T-helper 2 cell treated with Interferon-gamma antibody and Interleukin-4, amounts not matched to agents 100 ng/mL and 5 ng/mL, for 36 hours (primary cell): ENCODE measurements around the gene ECD. TPM values are rescaled to one million over a fixed set of nuclear protein-coding genes. Genes with fewer than 3 reads are reported as not detected.

Source experiments
- intact Hi-C: fragments of 100-400 bp; cut with micrococcal nuclease; formaldehyde crosslinking; loops from one replicate; pipeline ENCODE4 v1.15.1; 2023
- total RNA-seq: library from RNA; stranded (reverse); gene quantifications from 2 replicates; pipeline ENCODE4 v1.2.3, GENCODE V29; 2022

The ECD gene
- 30.2 and 31.7 TPM in 2 replicates for total RNA-seq

DNA sequence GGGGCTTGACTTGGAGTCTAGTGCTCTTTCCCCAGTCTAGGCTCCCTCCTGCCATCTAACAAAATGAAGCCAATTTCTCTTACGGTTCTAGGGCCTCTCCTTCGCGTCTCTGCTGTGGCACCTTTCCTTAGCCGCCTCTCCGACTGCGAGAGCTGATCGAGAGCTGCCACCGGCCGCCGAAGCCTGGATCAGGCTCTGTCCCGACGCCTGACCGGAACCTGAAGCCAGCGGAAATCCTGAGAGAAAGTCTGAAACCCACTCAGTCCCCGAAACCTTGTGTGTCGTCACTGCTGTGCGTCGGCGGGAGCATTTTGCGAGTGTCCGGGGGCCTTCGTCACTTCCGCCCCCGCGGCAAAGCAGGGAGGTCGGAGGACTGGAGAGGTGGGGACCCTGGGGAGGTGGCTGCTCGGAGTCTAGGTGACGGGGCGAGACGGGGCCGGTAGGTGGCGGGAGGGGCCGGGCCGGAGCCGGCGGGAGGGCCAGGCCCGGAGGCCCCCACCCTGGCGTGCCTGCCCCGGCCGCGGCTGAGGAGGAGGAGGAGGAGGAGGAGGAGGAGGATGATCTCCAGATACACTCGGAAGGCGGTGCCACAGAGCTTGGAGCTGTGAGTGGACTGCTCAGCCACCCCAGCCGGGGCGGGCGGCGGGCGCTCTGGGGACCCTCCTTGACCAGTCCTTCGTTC is at the start of gene ECD, which contains the start of gene FAM149B1:
ECD (minus strand) TSS at position 226 of the 682 bp plus-strand sequence. CDS start 4,071 bp downstream, outside the sequence.
FAM149B1 (plus strand) TSS at position 337 of the 682 bp plus-strand sequence; CDS start at position 558, 221 bp downstream.
- intact Hi-C loops: loop anchor here (1.0 kb wide), 3 partner anchors 71 to 84 kb away; partner anchors contain the start of genes DNAJC9 and MRPS16

DNA sequence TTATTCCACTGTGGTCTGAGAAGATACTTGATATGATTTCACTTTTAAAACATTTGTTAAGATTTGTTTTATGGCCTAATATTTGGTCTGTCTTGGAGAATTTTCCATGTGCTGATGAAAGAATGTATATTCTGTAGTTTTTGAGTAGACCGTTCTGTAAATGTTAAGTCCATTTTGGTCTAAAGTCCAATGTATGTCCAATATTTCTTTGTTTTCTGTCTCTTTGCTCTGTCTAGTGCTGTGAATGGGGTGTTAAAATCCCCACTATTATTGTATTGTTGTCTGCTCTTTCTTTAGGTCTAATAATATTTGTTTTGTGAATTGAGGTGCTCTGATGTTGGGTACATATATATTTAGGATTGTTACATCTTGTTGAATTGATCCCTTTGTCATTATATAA is 47.9 kb upstream of the ECD start:
- intact Hi-C loops: no loop called here

DNA sequence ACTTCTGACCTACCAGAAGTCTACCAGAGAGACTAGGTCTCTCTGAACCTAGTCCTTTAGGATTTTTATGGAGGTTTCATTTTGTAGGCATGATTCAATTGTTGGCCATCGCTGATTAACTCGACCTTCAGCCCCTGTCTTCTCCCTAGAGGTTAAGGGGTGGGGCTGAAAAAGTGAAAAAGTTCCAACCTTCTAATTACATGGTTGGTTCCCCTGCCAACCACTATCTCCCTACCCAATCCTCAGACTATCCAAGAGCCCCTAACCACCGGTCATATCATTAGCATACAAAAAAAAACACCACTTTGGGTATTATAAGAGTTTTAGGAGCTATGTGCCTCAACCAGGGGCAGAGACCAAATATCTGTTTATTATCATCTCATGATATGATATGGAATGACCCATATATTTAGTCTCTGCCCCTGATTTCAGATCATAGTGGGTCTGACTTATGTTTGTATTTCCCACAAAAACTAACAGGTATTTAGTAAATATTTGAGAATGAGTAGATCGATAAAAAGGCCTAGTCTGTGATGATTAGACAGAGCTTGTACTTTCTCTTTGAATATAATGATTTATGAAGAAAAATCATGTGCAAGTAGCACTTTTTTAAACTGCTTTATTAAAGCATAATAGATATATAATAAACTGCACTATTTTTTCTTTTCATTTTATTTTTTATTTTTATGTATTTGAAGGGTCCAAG is 43.5 kb upstream of the ECD start:
- intact Hi-C loops: no loop called here

DNA sequence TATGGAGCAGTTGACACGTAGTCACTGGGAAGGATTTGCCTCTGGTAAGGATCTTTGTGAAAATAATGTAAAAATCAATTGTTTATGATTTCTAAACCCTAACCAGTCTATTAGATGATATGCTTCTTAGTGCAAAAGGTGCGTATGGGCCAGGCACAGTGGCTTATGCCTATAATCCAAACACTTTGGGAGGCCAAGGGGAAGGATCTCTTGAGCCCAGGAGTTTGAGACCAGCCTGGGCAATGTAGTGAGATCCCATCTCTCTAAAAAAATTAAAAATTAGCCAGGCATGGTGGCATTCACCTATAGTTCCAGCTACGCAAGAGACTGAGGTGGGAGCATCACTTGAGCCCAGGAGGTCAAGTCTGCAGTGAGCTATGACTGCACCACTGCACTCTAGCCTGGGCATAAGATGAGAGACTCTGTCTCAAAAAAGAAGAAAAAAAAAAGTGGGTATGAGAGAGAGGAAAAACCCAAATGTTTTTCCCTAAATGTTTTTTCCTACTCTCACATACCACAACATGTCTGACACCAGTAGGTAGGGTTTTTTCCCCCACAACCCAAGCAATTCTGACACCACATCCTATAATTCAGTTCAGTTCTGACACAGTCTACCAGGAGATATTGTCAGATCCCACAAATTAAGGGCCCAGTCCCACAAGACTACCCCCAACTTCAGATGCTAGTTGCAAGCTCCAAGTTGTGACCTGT is 42.7 kb upstream of the ECD start:
- intact Hi-C loops: no loop called here

DNA sequence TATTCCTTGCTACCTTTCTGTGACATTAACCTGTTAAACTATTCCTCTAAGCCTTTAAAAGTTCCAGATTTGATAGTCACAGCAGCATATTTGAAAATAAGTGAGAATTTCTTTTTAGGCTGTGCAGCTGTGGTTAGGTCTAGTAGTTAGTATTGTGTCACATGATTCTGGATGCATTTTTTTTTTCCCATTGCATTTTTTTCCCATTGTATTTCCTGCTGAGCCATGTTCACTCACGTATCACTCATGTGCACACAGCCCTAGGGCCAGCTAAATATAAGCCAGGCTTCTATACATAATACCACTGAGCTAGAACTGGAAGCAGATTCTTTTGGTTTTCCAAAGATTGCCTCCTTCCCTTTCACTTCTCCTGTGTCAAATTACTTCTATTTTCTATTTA is 41.9 kb upstream of the ECD start:
- intact Hi-C loops: no loop called here

DNA sequence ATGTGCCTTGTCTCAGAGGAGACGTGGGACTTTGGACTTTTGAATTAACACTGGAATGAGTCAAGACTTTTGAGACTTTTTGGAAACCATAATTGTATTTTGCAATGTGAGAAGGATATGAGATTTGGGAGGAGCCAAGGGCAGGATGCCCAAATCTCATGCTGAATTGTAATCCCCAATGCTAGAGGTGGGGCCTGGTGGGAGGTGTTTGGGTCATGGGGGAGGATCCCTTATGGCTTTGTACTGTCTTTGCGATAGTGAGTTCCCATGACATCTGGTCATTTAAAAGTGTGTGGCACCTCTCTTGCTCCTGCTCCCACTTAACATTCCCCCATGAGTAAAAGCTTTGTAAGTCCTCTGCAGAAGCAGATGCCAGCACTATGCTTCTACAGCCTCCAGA is 40.1 kb upstream of the ECD start:
- intact Hi-C loops: no loop called here

DNA sequence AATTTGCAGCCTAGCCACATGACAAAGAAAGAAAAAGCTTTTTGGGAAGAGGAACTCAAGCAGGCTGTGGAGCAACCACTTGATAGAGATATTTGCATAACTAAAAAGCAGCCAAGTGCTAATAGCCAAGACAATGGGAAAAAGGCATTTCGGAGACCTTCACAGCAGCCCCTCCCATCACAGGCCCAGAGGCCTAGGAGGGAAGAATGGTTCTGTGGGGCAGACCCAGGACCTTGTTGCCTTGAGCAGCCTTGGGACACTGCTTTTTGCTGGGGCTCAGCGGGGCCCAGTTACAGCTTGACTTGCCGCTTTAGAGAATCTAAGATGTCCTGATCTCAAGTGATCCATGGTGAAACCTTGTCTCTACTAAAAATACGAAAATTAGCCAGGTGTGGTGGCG is 38.6 kb upstream of the ECD start:
- intact Hi-C loops: no loop called here

DNA sequence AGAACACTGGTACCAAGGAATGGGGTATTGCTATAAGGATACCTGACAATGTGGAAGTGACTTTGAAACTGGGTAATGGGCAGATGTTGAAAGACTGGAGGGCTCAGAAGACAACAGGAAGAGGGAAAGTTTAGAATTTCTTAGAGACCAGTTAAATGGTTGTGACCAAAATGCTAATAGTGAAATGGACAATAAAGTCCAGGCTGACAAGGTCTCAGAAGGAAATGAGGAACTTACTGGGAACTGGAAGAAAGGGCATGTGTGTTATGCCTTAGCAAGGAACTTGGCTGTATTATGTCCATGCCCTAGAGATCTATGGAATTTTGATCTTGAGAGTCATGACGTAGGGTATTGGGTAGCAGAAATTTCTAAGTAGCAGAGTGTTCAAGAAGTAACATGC is 38.1 kb upstream of the ECD start:
- intact Hi-C loops: no loop called here

DNA sequence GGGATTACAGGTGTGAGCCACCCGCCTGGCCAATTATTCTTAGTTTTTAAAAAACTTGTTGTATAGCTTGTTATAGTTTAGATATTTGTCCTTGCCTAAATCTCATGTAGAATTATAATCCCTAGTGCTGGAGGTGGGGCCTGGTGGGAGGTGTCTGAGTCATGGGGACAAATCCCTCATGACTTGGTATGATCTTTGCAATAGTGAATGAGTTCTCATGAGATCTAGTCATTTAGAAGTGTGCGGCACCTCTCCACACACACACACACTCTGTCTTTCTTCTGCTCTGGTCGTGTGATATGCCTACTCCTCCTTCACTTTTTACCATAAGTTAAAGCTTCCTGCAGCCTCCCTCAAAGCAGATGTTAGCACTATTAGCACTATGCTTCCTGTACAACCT is 37.3 kb upstream of the ECD start:
- intact Hi-C loops: no loop called here

DNA sequence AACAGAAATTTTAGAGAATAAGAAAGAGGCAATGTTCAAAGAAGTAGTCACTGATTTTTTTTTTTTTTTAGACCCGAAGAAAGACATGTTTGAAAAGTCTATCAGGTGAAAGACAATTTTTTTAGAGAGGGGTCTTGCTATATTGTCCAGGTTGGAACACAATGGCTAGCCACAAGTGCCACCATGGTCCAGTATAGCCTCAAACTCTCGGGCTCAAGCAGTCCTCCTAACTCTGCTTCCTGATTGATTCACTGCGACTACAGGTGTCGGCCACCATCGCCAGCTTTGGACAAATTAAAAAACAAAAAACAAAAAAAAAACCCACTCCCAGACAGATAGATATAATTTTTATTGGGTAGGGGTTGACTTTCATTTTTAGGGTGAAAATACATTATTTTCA is 22.4 kb upstream of the ECD start:
- intact Hi-C loops: no loop called here

DNA sequence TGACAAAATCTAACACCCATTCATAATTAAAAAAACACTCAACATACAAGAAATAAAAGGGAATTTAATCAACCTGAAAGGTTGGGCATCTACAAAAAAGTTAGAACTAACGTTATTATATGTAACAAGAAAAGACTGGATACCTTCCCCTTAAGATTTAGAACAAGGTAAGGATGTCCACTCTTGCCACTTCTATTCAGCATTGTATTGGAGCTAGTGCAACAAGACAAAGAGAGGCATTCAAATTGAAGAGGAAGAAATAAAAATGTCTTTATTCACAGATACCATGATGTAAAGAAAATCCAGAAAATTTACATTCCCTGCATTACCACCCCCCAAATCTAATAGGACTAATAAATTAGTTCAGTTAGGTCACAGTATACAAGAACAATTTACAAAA is 18.5 kb upstream of the ECD start:
- intact Hi-C loops: no loop called here

DNA sequence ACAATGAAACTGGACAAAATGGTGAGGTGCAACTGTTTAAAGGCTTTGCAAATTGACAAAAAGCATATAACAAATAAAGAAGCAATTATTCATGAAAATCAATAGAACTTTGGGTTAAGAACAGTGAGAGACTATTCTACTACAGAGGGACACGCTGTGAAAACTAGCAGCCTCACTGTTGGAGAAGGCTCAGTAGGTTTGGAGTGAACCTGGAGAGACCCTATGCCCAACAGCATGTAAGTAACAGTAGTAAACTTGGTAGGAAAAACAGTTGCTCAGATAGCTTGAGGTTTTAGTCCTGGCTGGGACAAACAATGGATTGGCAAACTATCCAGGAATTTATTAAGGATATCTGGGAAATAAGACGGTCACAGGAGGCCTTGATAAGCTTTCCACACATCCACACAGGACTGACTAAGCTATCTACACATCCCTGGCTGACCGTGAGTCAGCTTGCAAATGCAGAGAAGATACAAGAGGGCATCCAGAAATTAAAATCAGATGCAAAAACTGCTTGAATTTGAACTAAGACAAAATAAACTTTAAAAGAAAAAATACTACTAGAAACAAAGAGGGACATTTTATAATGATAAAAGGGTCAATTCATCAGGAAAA is 16.0 kb upstream of the ECD start:
- intact Hi-C loops: no loop called here

DNA sequence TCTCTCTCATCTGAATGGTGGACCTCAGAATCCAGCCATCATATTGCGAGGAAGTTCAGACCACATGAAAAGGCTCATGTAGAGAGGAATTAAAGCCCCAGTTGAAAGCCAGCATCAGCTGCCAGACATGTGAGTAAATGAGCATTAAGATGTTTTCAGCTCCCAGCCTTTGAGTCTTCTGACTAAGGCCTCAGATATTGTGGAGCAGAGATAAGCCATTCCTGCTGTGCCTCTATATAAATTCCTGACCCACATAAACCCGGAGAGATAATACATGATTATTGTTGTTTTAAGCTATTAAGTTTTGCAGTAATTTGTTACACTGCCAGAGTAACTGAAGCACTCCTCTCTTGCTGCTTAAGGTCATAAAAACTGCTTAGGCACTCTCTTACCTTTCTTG is 14.8 kb upstream of the ECD start:
- intact Hi-C loops: no loop called here

DNA sequence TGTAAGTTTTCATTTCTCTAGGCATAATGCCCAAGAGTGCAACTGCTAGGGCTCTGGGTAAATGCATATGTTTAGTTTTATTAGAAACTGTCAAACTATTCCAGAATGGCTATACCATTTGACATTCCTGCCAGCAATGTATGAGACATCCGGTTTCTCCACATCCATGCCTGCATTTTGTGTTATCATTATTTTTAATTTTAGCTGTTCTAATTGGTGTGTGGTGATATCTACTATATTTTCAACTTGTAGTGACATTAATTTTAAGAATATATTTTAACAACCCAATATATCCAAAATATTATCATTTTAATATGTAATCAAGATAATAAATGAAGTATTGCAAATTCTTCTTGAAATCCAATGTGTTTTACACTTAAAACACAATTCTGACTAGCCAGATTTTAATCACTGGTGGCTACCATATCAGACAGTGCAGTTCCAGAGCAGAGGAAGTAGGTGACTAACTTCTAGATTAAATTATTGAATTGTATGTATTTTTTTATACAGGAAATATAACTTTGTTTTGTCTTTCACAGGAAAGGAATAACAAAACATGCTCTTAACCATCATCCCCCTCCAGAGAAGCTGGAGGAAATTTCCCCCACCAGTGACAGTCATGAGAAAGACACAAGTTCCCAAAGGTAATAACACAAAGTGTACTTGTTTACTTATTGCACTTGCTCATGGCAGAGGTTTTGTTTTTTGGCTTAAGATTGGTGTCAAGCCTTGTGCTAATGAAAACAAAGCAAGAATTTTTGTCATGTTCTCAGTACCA is 6.5 kb upstream of the ECD start:
- intact Hi-C loops: no loop called here

DNA sequence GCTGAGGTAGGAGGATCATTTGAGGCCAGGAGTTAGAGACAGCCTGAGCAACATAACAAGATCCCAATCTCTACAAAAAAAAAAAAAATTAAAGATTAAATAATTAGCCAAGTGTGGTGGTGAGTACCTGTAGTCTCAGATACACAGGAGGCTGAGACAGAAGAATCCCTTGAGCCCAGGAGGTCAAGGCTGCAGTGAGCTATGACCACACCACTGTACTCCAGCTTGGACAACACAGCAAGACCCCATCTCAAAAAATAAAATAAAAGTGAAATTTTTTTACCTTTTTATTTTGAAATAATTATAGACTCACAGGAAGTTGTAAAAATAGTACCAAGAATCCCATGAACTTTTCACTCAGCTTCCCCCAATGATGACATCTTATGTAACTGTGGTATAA is 5.1 kb upstream of the ECD start:
- intact Hi-C loops: no loop called here

DNA sequence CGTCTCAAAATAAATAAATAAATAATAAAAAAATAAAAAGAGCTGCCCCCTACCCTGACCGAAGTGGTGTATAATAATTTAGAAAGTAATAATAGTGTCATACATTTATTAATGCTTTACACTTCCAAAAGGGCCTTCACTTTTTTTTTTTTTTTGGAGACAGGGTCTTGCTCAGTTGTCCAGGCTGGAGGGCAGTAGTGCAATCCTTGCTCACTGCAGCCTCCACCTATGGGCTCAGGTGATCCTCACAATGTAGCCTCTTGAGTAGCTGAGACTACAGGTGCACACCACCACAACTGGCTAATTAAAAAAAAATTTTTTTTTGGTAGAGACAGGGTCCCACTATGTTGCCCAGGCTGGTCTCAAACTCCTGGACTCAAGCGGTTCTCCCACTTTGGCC is 1.5 kb upstream of the ECD start:
- intact Hi-C loops: no loop called here

DNA sequence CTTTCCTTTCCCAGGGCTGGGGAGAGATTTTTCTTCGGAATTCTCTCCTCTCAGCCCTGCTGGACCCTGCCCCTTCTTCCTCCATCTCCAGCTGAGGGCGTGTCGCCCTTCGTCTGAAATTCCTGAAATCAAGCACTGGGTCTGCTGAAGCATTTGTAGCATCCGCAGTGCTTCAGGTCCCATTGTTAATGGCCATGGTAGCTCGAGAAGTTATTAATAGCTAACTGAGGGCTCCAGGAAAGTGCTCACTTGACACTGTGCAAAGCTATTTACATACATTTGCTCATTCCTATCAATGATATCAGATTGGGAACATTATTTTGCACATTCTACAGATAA is 626 bp upstream of the ECD start:
- intact Hi-C loops: loop anchor here (1.0 kb wide), 3 partner anchors 71 to 84 kb away; partner anchors contain the start of genes DNAJC9 and MRPS16

DNA sequence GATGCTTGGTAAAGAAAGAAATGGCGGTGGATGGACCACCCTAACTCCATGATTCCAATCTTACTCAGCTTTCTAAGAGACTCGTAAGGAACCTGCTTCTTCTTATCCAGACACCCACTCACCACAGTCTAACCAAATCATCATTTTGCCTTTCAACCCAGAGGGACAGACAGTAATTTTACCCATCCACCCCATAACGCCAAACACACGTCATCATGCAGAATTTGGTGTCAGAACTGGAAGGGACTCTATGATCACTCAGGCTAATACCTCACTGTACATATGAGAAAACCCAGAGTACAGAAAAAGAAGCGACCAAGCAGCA is 388 bp downstream of the ECD start:
- intact Hi-C loops: no loop called here

DNA sequence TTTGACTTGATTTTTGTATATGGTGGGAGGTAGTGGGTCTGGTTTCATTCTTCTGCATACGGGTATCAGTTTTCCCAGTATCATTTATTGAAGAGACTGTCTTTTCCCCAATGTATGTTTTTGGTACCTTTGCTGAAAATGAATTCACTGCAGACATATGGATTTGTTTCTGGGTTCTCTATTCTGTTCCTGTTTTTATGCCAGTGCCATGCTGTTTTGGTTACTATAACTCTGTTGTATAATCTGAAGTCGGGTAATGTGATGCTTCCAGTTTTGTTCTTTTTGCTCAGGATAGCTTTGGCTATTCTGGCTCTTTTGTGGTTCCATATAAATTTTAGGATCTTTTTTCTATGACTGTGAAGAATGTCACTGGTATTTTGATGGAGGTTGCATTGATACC is 836 bp downstream of the ECD start:
- intact Hi-C loops: no loop called here

DNA sequence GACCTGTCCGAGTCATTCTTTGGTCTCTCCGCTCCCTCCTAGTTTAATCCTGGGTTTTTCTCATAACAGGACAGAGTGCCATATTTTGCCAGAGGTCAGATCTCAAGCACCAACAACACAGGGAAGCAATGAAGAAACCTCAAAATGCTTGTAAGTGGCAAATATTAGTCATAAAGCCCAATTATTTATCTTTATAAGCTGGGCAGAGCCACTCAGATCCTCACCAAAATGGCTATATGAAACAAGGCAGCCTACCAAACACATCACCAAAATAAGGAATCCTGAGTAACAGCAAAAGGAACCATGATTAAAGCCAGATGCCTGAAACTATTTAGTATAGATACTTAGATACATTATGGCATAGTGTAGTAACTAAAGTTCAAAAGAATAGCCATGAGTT is 4.7 kb downstream of the ECD start:
- intact Hi-C loops: no loop called here

DNA sequence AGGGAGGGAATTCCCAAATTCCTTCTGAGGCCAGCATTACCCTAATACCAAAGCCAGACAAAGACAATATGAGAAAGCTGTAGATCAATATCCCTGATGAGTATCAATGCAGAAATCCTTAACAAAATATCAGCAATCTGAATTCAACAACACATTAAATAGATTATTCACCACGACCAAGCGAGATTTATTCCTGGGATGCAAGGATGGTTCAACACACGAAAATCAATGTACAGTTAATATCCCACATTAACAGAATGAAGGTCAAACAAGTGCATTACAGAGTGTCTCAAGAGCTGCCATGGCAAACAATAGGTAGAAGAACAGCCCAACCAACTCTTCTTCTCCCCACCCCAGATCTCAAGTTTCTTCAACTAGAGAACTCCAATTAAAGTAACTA is 6.1 kb downstream of the ECD start:
- intact Hi-C loops: no loop called here
